GM12878 (cell line): ENCODE data around the gene METRN. TPM values are rescaled to one million over a fixed set of nuclear protein-coding genes. Genes with fewer than 3 reads are reported as not detected.

Source experiments
- ATF7 ChIP-seq: fragments of 450-650 bp; IDR thresholded peaks from 2 replicates; pipeline ENCODE4 v1.6.1; 2016; ENCODE audit warnings: low read depth, mild to moderate bottlenecking
- BCLAF1 ChIP-seq: fragments of 450-650 bp; IDR thresholded peaks from 2 replicates; pipeline ENCODE4 v1.6.1; 2017; ENCODE audit warnings: antibody characterized with exemption, mild to moderate bottlenecking, moderate library complexity
- CHD2 ChIP-seq: IDR thresholded peaks from 2 replicates; pipeline ENCODE4 v1.6.1; 2011; ENCODE audit warnings: low read depth, low read length, improper control_type of control experiment, borderline replicate concordance
- CREB1 ChIP-seq: IDR thresholded peaks from 2 replicates; pipeline ENCODE4 v1.6.1; 2012; ENCODE audit warnings: low read depth, mild to moderate bottlenecking, inconsistent platforms
- DPF2 ChIP-seq: fragments of 450-650 bp; IDR thresholded peaks from 2 replicates; pipeline ENCODE4 v1.6.1; 2017; ENCODE audit warnings: mild to moderate bottlenecking
- EGR1 ChIP-seq, 2 experiments: IDR thresholded peaks; 1 replicate in 1 of 2; 2 replicates in 1 of 2; pipeline ENCODE4 v1.6.1; 2011 to 2012; ENCODE audit warnings: low read depth in 2 of 2, low read length in 2 of 2, borderline replicate concordance in 1 of 2, mild to moderate bottlenecking in 1 of 2, moderate library complexity in 1 of 2
- EP300 ChIP-seq, 2 experiments: fragments of 150-350 bp in 1 of 2; IDR thresholded peaks; 2 replicates each; pipeline ENCODE4 v1.6.1; 2011 to 2012; ENCODE audit warnings: low read depth in 2 of 2, low read length in 2 of 2, borderline replicate concordance in 1 of 2, improper control_type of control experiment in 1 of 2, inconsistent platforms in 1 of 2; ENCODE audit not compliant: control insufficient read depth in 1 of 2
- FOXK2 ChIP-seq: fragments of 450-650 bp; IDR thresholded peaks from 2 replicates; pipeline ENCODE4 v1.6.1; 2017; ENCODE audit warnings: mild to moderate bottlenecking, moderate library complexity
- HDGF ChIP-seq: fragments of 450-650 bp; IDR thresholded peaks from 2 replicates; pipeline ENCODE4 v1.6.1; 2016; ENCODE audit warnings: antibody characterized with exemption
- HSF1 ChIP-seq: fragments of 150-350 bp; IDR thresholded peaks from 2 replicates; pipeline ENCODE4 v1.6.1; 2014; ENCODE audit warnings: mild to moderate bottlenecking, low read depth, low read length
- IKZF1 ChIP-seq: fragments of 450-650 bp; conservative IDR thresholded peaks from 2 replicates; pipeline ENCODE4 v1.6.1; 2017; ENCODE audit warnings: antibody characterized with exemption, mild to moderate bottlenecking
- KLF5 ChIP-seq: fragments of 450-650 bp; IDR thresholded peaks from 2 replicates; pipeline ENCODE4 v1.6.1; 2014; ENCODE audit warnings: mild to moderate bottlenecking; ENCODE audit not compliant: partially characterized antibody
- MAX ChIP-seq: IDR thresholded peaks from 2 replicates; pipeline ENCODE4 v1.6.1; 2012; ENCODE audit warnings: low read depth, low read length, improper control_type of control experiment
- MEF2A ChIP-seq: IDR thresholded peaks from 2 replicates; pipeline ENCODE4 v1.6.1; 2011; ENCODE audit warnings: low read depth, mild to moderate bottlenecking, low read length, moderate library complexity; ENCODE audit not compliant: insufficient read depth
- MTA2 ChIP-seq: fragments of 450-650 bp; IDR thresholded peaks from 2 replicates; pipeline ENCODE4 v1.6.1; 2016; ENCODE audit warnings: low read depth, mild to moderate bottlenecking, moderate library complexity
- MYB ChIP-seq: fragments of 150-350 bp; IDR thresholded peaks from 2 replicates; pipeline ENCODE4 v1.6.1; 2014; ENCODE audit warnings: mild to moderate bottlenecking, low read depth, low read length, borderline replicate concordance
- NR2F1 ChIP-seq: fragments of 450-650 bp; conservative IDR thresholded peaks from 2 replicates; pipeline ENCODE4 v1.6.1; 2017; ENCODE audit warnings: mild to moderate bottlenecking
- PRDM15 ChIP-seq: fragments of 450-650 bp; formaldehyde crosslinking; IDR thresholded peaks from 2 replicates; pipeline ENCODE4 v1.4.0; 2020; ENCODE audit warnings: mild to moderate bottlenecking, moderate library complexity
- RAD21 ChIP-seq: IDR thresholded peaks from 2 replicates; pipeline ENCODE4 v1.6.1; 2011; ENCODE audit warnings: mild to moderate bottlenecking, low read depth, low read length, moderate library complexity; ENCODE audit not compliant: insufficient read depth
- SUPT20H ChIP-seq: IDR thresholded peaks from 2 replicates; pipeline ENCODE4 v1.6.1; 2011; ENCODE audit warnings: low read depth, mild to moderate bottlenecking, low read length, moderate library complexity, borderline replicate concordance; ENCODE audit not compliant: control insufficient read depth
- TBL1XR1 ChIP-seq: IDR thresholded peaks from 2 replicates; pipeline ENCODE4 v1.6.1; 2012; ENCODE audit warnings: low read depth, low read length, improper control_type of control experiment
- ZNF384 ChIP-seq: IDR thresholded peaks from 2 replicates; pipeline ENCODE4 v1.6.1; 2012; ENCODE audit warnings: low read depth, mild to moderate bottlenecking, low read length, improper control_type of control experiment, borderline replicate concordance
- polyA plus RNA-seq, 11 experiments: library from polyadenylated mRNA; depleted of rRNA in 4 of 11; unstranded in 6 of 11; stranded (reverse) in 5 of 11; fragments of >200 nt; fragmentation: Nextera tagmentation in 4 of 11; fragmentation: Illumina TruSeq in 1 of 11; extraction: Ambion mirVana in 4 of 11; extraction: Trizol in 1 of 11; gene quantifications; 1 replicate in 1 of 11; 2 replicates in 10 of 11; pipeline versions ENCODE4 v1.2.1 to v1.2.3, GENCODE V29; 2011 to 2016; ENCODE audit warnings: inconsistent platforms in 2 of 11, missing spikeins in 2 of 11, low read depth in 1 of 11
- total RNA-seq, 4 experiments: library from RNA; depleted of rRNA in 3 of 4; stranded (reverse); fragments of >200 nt in 3 of 4; fragmentation: Illumina TruSeq in 1 of 4; extraction: Trizol in 1 of 4; gene quantifications; 2 replicates each; pipeline versions ENCODE4 v1.2.1 to v1.2.3, GENCODE V29; 2013 to 2021

Gene METRN
- total and polyA plus RNA-seq, 10 of the 15 experiments (the other 5 are each of a cell fraction or from before 2014, with no cell fraction given): 0.11 to 12.8 (median 1.1) TPM; not detected in 1

- TF ChIP-seq RAD21 (0 out of 2 replicates have a peak, but pooled peaks have one; percentile 6), MTA2 (no peak), MYB (no peak), SUPT20H (no peak), NR2F1 (no peak; the same call in 1 of the 2 replicates), ZNF384 (no peak), BCLAF1 (no peak), HDGF (no peak), TBL1XR1 (no peak; the same call in 1 of the 2 replicates), DPF2 (peak; percentile 53), ATF7 (peak; percentile 81; the same call in 1 of the 2 replicates), IKZF1 (peak; percentile 100), FOXK2 (no peak), MAX (peak; percentile 75), HSF1 (peak; percentile 91), EGR1 (IDR thresholded peaks at IDR 0.05; ENCODE audit: borderline replicate concordance in 1 of 2, low read depth in 2 of 2, low read length in 2 of 2) (peak in 1 of 2 experiments; percentile 56; a peak in 1 of 3 replicates), CHD2 (peak; percentile 81), EP300 (IDR thresholded peaks at IDR 0.05; ENCODE audit: borderline replicate concordance in 1 of 2, control insufficient read depth in 1 of 2, low read depth in 2 of 2, low read length in 2 of 2) (no peak), PRDM15 (CRISPR knock-in tag) (no peak), CREB1 (peak; percentile 97), MEF2A (no peak), KLF5 (peak; percentile 77)
Observed at GRCh38 chr16:740764-741505, 26.0 kb downstream of the METRN start, which contains the start of gene CIAO3 (continued).
